ENCODE results near the gene PFDN5. TPM values are rescaled to one million over a fixed set of nuclear protein-coding genes. Genes with fewer than 3 reads are reported as not detected.
A peak's percentile ranks its signal among the peaks of the same experiment; 100 is the strongest.

The PFDN5 gene
- total and polyA plus RNA-seq, 9 of the 15 experiments (the other 6 are each of a cell fraction or from before 2014, with no cell fraction given): 361 to 1,636 (median 742) TPM

GRCh38 chr12:53267999-53268629 lies 27.2 kb upstream of the PFDN5 start, which contains the start of gene ESPL1 (continued):
- TF ChIP-seq NR4A1 (CRISPR knock-in tag; IDR thresholded peaks at IDR 0.05) (no peak; the same call in 1 of the 2 replicates), NR4A1 (tag; IDR thresholded peaks at IDR 0.05) (peak; percentile 53; the same call in 1 of the 2 replicates), GTF2F1 (IDR thresholded peaks at IDR 0.05; ENCODE audit: low read depth, low read length) (0 out of 2 replicates have a peak, but pooled peaks have one; percentile 42), GATAD2B (IDR thresholded peaks at IDR 0.05; ENCODE audit: borderline replicate concordance) (peak; percentile 67), POLR2A (conservative IDR thresholded peaks at IDR 0.05) (peak; percentile 64), MTA3 (IDR thresholded peaks at IDR 0.05; ENCODE audit: borderline replicate concordance) (0 out of 2 replicates have a peak, but pooled peaks have one; percentile 74), ESRRA (IDR thresholded peaks at IDR 0.05; ENCODE audit: borderline replicate concordance, low read depth) (0 out of 2 replicates have a peak, but pooled peaks have one; percentile 28), ARNT (IDR thresholded peaks at IDR 0.05) (0 out of 4 replicates have a peak, but pooled peaks of 1 of the 2 experiments have one; percentile 50), ETV1 (tag; conservative IDR thresholded peaks at IDR 0.05; ENCODE audit: low read depth) (peak; percentile 43; the same call in 1 of the 2 replicates), FOS (IDR thresholded peaks at IDR 0.05; ENCODE audit: extremely low read depth, insufficient read length) (peak; percentile 58), E2F6 (IDR thresholded peaks at IDR 0.05; ENCODE audit: borderline replicate concordance in 1 of 2, extremely low read depth in 1 of 2, insufficient read depth in 1 of 2, insufficient read length in 1 of 2, low read depth in 1 of 2, low read length in 1 of 2, poor library complexity in 1 of 2, severe bottlenecking in 1 of 2) (peak; percentile 13 to 38), MAX (CRISPR knock-in tag; IDR thresholded peaks at IDR 0.05) (peak; percentile 78), MBD2 (IDR thresholded peaks at IDR 0.05; ENCODE audit: borderline replicate concordance, low read depth) (peak; percentile 64; the same call in 1 of the 2 replicates), HNRNPLL (IDR thresholded peaks at IDR 0.05; ENCODE audit: low read depth, low read length, poor library complexity, severe bottlenecking) (peak; percentile 26), GMEB1 (CRISPR knock-in tag; IDR thresholded peaks at IDR 0.05) (peak; percentile 94), PHF21A (IDR thresholded peaks at IDR 0.05; ENCODE audit: borderline replicate concordance, low read depth) (peak; percentile 63; the same call in 1 of the 2 replicates), RCOR1 (IDR thresholded peaks at IDR 0.05; ENCODE audit: borderline replicate concordance in 1 of 2, low read depth in 2 of 2, low read length in 2 of 2) (0 out of 4 replicates have a peak, but pooled peaks of 1 of the 2 experiments have one; percentile 1), GABPB1 (CRISPR knock-in tag; IDR thresholded peaks at IDR 0.05) (peak; percentile 74), TAF1 (IDR thresholded peaks at IDR 0.05; ENCODE audit: control insufficient read depth, extremely low read depth, insufficient read depth, low read length, severe bottlenecking) (peak; percentile 19), ZNF511 (CRISPR knock-in tag; IDR thresholded peaks at IDR 0.05) (peak; percentile 81; the same call in 1 of the 2 replicates), ZNF282 (CRISPR knock-in tag; IDR thresholded peaks at IDR 0.05) (no peak), ETS1 (conservative IDR thresholded peaks at IDR 0.05; ENCODE audit: control insufficient read depth, low read depth, low read length) (peak; percentile 90), ZFX (CRISPR knock-in tag; IDR thresholded peaks at IDR 0.05) (peak; percentile 86)

Measured in K562 (cell line).